GM19463 (cell line): ENCODE data around the gene SIGLEC5.
"Not testable (repeated sequence)": the region's sequence is repeated elsewhere in the genome, so short reads cannot be mapped to it uniquely, and the experiment has no call there.

ENCODE experiments used
- ATAC-seq: cut with Tn5 transposase; IDR thresholded peaks from one replicate; pipeline ENCODE4 v1.9.1; 2021; ENCODE audit warnings: mild to moderate bottlenecking, moderate library complexity; ENCODE audit not compliant: unreplicated experiment

SIGLEC5 gene, protein sequence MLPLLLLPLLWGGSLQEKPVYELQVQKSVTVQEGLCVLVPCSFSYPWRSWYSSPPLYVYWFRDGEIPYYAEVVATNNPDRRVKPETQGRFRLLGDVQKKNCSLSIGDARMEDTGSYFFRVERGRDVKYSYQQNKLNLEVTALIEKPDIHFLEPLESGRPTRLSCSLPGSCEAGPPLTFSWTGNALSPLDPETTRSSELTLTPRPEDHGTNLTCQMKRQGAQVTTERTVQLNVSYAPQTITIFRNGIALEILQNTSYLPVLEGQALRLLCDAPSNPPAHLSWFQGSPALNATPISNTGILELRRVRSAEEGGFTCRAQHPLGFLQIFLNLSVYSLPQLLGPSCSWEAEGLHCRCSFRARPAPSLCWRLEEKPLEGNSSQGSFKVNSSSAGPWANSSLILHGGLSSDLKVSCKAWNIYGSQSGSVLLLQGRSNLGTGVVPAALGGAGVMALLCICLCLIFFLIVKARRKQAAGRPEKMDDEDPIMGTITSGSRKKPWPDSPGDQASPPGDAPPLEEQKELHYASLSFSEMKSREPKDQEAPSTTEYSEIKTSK

DNA sequence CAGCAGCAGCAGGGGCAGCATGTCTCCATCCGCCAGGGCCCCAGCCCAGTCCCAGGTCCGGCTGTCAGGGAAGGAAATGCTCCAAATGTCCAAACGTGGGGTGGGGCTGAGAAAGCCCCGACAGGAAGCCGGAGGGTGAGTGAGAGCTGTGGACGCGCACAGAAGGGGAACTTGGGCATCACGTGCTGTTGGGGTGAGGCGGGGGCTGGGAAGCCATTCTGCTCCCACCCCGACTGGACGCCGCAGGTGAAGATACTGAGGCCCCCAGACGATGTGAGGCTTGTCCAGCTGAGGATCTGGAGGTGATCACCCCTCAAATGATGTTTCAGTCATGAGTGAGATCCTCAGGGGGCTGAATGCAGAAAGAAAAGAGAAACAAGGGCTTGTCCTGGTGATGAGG lies at the start of gene SIGLEC5:
Gene SIGLEC5, minus strand, starts transcription at position 87 of the 400 bp plus-strand sequence. Its CDS starts 66 bp downstream, at position 21.
- ATAC-seq: not testable (repeated sequence)

- ATAC-seq: no peak
These were observed 46.4 kb upstream of the SIGLEC5 start for GRCh38 chr19:51676566-51677083.

DNA sequence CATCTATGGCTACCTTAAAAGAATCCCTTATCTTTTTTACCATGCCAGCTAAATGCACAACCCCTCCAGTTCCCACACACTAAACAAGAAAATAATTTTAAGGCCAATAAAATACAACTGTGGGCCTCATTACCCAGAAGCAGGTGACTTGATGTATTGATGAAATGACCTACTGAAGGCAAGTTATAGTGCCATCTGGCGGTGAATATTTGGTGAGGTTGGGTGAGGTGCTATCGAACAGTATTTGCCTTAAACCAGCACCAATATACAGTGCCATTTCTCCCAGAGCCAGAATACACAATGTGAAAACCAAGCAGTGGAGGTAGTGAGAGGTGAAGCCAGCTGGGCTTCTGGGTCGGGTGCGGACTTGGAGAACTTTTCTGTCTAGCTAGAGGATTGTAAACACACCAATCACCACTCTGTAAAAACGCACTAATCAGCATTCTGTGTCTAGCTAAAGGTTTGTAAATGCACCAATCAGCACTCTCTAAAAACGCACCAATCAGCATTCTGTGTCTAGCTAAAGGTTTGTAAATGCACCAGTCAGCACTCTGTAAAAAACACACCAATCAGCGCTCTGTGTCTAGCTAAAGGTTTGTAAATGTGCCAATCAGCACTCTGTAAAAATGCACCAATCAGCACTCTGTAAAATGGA lies 45.8 kb upstream of the SIGLEC5 start:
- not testable (repeated sequence) for ATAC-seq

GRCh38 chr19:51668216-51668615 lies 38.0 kb upstream of the SIGLEC5 start:
- no peak for ATAC-seq

- no peak for ATAC-seq
These were observed 34.8 kb upstream of the SIGLEC5 start for GRCh38 chr19:51664997-51665396.

DNA sequence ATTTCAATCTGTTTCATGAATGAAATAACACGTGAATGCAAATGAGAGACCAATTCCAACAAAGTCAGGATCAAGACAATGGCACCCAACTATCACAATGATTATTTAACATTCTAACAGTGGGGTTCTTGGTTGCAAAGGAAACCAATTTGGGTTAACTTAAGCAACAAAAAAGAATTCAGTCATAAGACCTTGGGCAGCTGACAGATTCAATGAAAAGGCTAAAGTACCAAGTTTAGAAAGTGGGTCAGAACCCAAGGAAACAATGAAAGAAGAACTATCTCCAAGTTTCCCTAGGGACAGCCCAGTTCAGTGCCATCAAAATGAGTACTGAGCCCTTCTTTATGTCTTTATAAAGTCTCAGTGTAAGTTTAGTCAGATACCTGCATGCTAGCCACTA lies 33.9 kb upstream of the SIGLEC5 start:
- ATAC-seq: no peak

- ATAC-seq: no peak
These were observed 33.4 kb upstream of the SIGLEC5 start for GRCh38 chr19:51663650-51664049.

GRCh38 chr19:51660975-51661600 lies 30.9 kb upstream of the SIGLEC5 start:
- no peak for ATAC-seq

DNA sequence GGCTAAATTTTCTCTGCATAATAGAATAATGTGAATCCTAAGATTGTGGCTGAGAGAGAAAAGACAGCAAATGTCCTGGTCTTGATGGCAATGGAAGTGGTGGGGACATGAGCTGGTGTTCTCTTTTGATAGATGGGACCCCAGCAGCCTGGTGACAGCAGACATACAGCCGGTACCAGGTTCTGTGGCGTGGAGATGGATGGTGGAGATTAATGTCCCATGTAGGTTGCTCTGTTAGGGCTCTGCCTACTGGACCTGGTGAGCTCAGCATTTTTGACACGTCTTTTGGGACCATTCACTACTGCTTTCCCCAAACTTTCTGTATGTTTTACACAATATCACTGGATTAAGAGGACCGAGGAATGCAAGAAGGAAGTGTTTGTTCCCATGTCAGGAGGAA lies 24.6 kb upstream of the SIGLEC5 start:
- no peak for ATAC-seq

DNA sequence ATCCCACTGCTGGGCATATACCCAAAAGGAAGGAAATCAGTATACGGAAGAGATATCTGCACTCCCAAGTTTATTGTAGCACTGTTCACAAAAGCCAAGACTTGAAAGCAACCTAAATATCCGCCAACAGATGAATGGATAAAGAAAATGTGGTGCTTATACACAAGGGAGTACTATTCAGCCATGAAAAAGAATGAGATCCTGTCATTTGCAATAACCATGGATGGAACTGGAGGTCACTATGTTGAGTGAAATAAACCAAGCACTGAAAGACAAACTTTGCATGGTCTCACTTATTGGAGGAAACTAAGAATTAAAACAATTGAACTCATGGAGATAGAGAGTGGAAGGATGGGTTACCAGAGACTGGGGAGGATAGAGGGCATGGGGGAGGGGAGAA lies 23.0 kb upstream of the SIGLEC5 start:
- no peak for ATAC-seq

GRCh38 chr19:51652266-51652665 lies 22.1 kb upstream of the SIGLEC5 start:
- no peak for ATAC-seq

- no peak for ATAC-seq
These were observed 21.1 kb upstream of the SIGLEC5 start for GRCh38 chr19:51651216-51651846.

- no peak for ATAC-seq
These were observed 17.1 kb upstream of the SIGLEC5 start for GRCh38 chr19:51647318-51647717.

DNA sequence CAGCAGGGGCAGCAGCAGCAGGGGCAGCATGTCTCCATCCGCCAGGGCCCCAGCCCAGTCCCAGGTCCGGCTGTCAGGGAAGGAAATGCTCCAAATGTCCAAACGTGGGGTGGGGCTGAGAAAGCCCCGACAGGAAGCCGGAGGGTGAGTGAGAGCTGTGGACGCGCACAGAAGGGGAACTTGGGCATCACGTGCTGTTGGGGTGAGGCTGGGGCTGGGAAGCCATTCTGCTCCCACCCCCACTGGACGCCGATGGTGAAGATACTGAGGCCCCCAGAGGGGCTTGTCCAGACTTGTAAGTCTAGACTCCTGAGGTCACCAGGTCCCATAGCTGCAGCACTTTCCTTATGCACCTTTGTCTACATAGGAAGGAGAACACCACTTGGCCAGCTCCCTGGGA lies 16.5 kb upstream of the SIGLEC5 start, which contains the start of gene SIGLEC14:
Gene SIGLEC14, minus strand, starts transcription at position 96 of the 400 bp plus-strand sequence. Its CDS starts 66 bp downstream, at position 30.
- not testable (repeated sequence) for ATAC-seq

GRCh38 chr19:51644636-51645271 lies 14.6 kb upstream of the SIGLEC5 start:
- ATAC-seq: no peak

GRCh38 chr19:51641648-51642047 lies 11.4 kb upstream of the SIGLEC5 start:
- ATAC-seq: no peak

DNA sequence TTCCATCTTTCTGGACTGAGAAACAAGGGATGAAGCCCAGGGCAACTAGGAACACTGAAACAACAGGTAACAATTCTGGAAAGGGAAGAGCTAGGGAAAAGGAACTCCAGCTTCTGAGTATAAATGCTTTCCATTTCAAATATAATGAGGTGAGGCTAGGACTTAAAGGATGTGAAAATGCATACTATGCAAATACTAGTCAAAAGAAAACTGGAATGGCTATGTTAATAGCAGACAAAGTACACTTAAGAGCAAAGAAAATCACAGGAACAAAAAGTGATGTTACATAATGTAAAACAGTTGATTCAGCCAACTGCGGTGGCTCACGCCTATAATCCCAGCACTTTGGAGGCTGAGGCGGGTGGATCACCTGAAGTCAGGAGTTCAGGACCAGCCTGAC lies 10.2 kb upstream of the SIGLEC5 start:
- ATAC-seq: no peak

DNA sequence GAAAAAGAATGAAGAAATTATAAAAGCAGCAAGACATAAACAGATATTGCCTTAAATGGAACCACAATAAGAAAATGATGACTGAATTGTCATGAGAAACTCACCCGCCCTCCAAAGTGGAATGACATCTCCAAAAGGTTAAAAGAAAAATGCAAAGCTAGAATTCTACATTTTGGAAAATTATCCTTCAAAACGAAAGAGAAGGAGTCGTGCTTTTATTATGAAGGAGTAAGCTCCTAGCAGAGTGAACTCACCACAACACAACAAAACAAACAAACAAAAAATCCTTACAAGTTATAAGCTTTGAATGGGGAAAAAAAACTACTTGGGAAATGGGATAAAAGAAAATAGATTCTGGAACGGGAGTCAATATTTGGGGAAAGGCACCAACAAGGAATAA lies 9.7 kb upstream of the SIGLEC5 start:
- no peak for ATAC-seq

DNA sequence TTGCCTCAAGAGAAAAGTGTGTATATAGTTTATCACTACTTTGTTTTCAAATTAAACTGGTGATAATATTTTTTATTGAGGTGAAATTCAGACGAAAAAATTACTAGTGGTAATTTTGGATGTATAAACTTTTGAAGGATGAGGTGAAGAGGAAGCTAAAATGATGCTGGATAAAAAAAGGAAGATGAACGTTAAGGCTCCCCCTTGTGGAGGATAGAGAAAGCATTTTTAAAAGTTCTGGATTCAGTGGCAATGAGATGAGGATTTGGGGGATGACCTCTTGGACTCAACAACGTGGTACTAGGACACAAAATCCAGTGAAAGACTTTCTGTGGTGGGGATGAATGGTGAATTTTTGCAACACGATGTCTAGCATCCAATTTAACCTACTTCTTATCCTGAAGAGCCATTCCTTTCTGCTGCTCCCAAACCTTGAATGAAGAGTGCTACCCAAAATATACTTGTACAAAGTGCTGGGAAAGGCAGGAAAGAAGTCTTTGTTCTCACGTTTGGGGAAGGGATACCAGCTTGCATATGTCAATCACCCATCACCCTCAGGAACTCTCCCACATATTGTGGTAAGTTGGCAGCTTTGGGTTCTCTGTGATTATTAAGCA lies 7.3 kb upstream of the SIGLEC5 start:
- ATAC-seq: no peak

GRCh38 chr19:51632126-51632525 lies 1.9 kb upstream of the SIGLEC5 start:
- ATAC-seq: no peak
